HCT116 (cell line): ENCODE measurements around the gene ACSL5. TPM values are rescaled to one million over a fixed set of nuclear protein-coding genes. Genes with fewer than 3 reads are reported as not detected.

ENCODE experiments used
- ATAC-seq: fragments of 200-7000 bp; cut with Tn5 transposase; 2 replicates; pipeline ENCODE4 v1.9.1; 2020; ENCODE audit warnings: mild to moderate bottlenecking, moderate library complexity
- BruUV-seq: library from RNA; stranded (reverse); fragments of 400-500 nt; replicated peaks from 2 replicates; lab custom pipeline; 2021; lab: Mats Ljungman, UMichigan
- CTCF ChIA-PET: fragments of 300-600 bp; sonication (Branson Sonifier 250); formaldehyde crosslinking; loops from one replicate; lab custom pipeline; 2021; ENCODE audit warnings: antibody characterized with exemption; lab: Charles Lee
- POLR2A ChIA-PET: fragments of 300-600, 350-600 bp; sonication (Branson Sonifier 250); formaldehyde crosslinking; loops from one replicate; lab custom pipeline; 2021; ENCODE audit warnings: antibody characterized with exemption; lab: Charles Lee
- RAD21 ChIA-PET, 2 experiments: fragments of 300-600 bp; sonication (Branson Sonifier 250); formaldehyde crosslinking; loops; one replicate each; lab custom pipeline; 2023; ENCODE audit warnings: low total read pairs in 2 of 2; ENCODE audit not compliant: uncharacterized antibody in 2 of 2, unreplicated experiment in 2 of 2, low non-redundant PET in 1 of 2; lab: Charles Lee
- DNase-seq: peaks from one replicate; pipeline ENCODE4 v3.0.0-alpha.2; 2010; ENCODE audit warnings: low read depth, low spot score
- H2AFZ ChIP-seq: fragments of 200-600 bp; shearing (Covaris generic), sonication (generic); 2 replicates; pipeline ENCODE4 v1.6.1; 2017; ENCODE audit warnings: low read depth, mixed run types, mixed read lengths, antibody characterized with exemption, low read length; ENCODE audit not compliant: poor library complexity, severe bottlenecking
- H3K27ac ChIP-seq: 2 replicates; pipeline ENCODE4 v1.5.1; 2012; ENCODE audit warnings: low read depth, low read length
- H3K27me3 ChIP-seq: fragments of 200-600 bp; sonication (generic); 2 replicates; pipeline ENCODE4 v1.6.1; 2016; ENCODE audit warnings: mixed run types, low read length, mixed read lengths; ENCODE audit not compliant: insufficient read depth
- H3K36me3 ChIP-seq, 2 experiments: fragments of 200-500 bp in 1 of 2; fragments of 200-600 bp in 1 of 2; sonication (Bioruptor generic) in 1 of 2; sonication (generic) in 1 of 2; 2 replicates each; pipeline versions ENCODE4 v1.5.1 to v1.6.1; 2014 to 2016; ENCODE audit warnings: low read length in 2 of 2, inconsistent platforms in 1 of 2, mixed read lengths in 1 of 2, mixed run types in 1 of 2; ENCODE audit not compliant: insufficient read depth in 2 of 2, control insufficient read depth in 1 of 2
- H3K4me1 ChIP-seq, 2 experiments: fragments of 200-600 bp in 1 of 2; sonication (generic) in 1 of 2; 2 replicates each; pipeline versions ENCODE4 v1.5.1 to v1.6.1; 2012 to 2017; ENCODE audit warnings: low read length in 2 of 2, inconsistent platforms in 1 of 2, mild to moderate bottlenecking in 1 of 2, mixed read lengths in 1 of 2, mixed run types in 1 of 2, moderate library complexity in 1 of 2; ENCODE audit not compliant: insufficient read depth in 2 of 2, control insufficient read depth in 1 of 2
- H3K4me2 ChIP-seq: fragments of 200-600 bp; sonication (generic); 2 replicates; pipeline ENCODE4 v1.6.1; 2017; ENCODE audit warnings: mixed run types, low read length, mixed read lengths
- H3K4me3 ChIP-seq, 2 experiments: fragments of 200-600 bp in 1 of 2; sonication (generic) in 1 of 2; replicated peaks in 1 of 2; 2 replicates each; pipeline ENCODE4 v1.5.1; 2011 to 2016; ENCODE audit warnings: low read length in 2 of 2, control low read depth in 1 of 2, low read depth in 1 of 2, mild to moderate bottlenecking in 1 of 2, mixed read lengths in 1 of 2, mixed run types in 1 of 2
- H3K79me2 ChIP-seq: fragments of 200-600 bp; sonication (generic); 2 replicates; pipeline ENCODE4 v1.6.1; 2017; ENCODE audit warnings: mild to moderate bottlenecking, mixed run types, low read length, moderate library complexity, mixed read lengths; ENCODE audit not compliant: insufficient read depth
- H3K9ac ChIP-seq: fragments of 200-600 bp; sonication (generic); 2 replicates; pipeline ENCODE4 v1.6.1; 2016; ENCODE audit warnings: low read length, mixed read lengths
- H3K9me2 ChIP-seq: fragments of 200-600 bp; sonication (generic), shearing (Covaris generic); 2 replicates; pipeline ENCODE4 v1.6.1; 2017; ENCODE audit warnings: mixed run types, mild to moderate bottlenecking, moderate library complexity; ENCODE audit not compliant: insufficient read depth
- H3K9me3 ChIP-seq, 2 experiments: fragments of 200-500 bp in 1 of 2; fragments of 200-600 bp in 1 of 2; sonication (Bioruptor generic) in 1 of 2; sonication (generic) in 1 of 2; 2 replicates each; pipeline ENCODE4 v1.6.1; 2014 to 2017; ENCODE audit warnings: low read length in 2 of 2, mixed read lengths in 2 of 2, inconsistent platforms in 1 of 2, low read depth in 1 of 2, mild to moderate bottlenecking in 1 of 2, mixed run types in 1 of 2, moderate library complexity in 1 of 2; ENCODE audit not compliant: control insufficient read depth in 1 of 2, insufficient read depth in 1 of 2
- H4K20me1 ChIP-seq: fragments of 200-600 bp; sonication (generic), shearing (Covaris generic); 2 replicates; pipeline ENCODE4 v1.6.1; 2017; ENCODE audit warnings: mixed run types, mild to moderate bottlenecking, moderate library complexity; ENCODE audit not compliant: insufficient read depth
- CEBPB ChIP-seq: IDR thresholded peaks from 2 replicates; pipeline ENCODE4 v1.6.1; 2012; ENCODE audit warnings: low read depth
- EGR1 ChIP-seq: IDR thresholded peaks from 2 replicates; pipeline ENCODE4 v1.6.1; 2012; ENCODE audit warnings: low read depth
- EZH2 ChIP-seq: fragments of 200-600 bp; sonication (generic); IDR thresholded peaks from 2 replicates; pipeline ENCODE4 v1.6.1; 2017; ENCODE audit warnings: antibody characterized with exemption, mixed run types
- EZH2phosphoT487 ChIP-seq: fragments of 200-600 bp; IDR thresholded peaks from 2 replicates; pipeline ENCODE4 v1.6.1; 2018; ENCODE audit warnings: antibody characterized with exemption, borderline replicate concordance
- FOSL1 ChIP-seq: IDR thresholded peaks from 2 replicates; pipeline ENCODE4 v1.6.1; 2012; ENCODE audit warnings: low read depth
- POLR2A ChIP-seq: IDR thresholded peaks from 2 replicates; pipeline ENCODE4 v1.7.0; 2011; ENCODE audit warnings: borderline replicate concordance; ENCODE audit not compliant: insufficient read depth, insufficient read length; ENCODE audit errors: extremely low read depth
- POLR2AphosphoS5 ChIP-seq: IDR thresholded peaks from 2 replicates; pipeline ENCODE4 v1.6.1; 2011; ENCODE audit warnings: mild to moderate bottlenecking, low read depth, low read length, moderate library complexity
- RAD21 ChIP-seq: IDR thresholded peaks from 2 replicates; pipeline ENCODE4 v1.6.1; 2012; ENCODE audit warnings: low read depth, mild to moderate bottlenecking
- SP1 ChIP-seq: IDR thresholded peaks from 2 replicates; pipeline ENCODE4 v1.6.1; 2012; ENCODE audit warnings: low read depth
- SRF ChIP-seq: IDR thresholded peaks from 2 replicates; pipeline ENCODE4 v1.6.1; 2012; ENCODE audit warnings: low read depth
- YY1 ChIP-seq: IDR thresholded peaks from 2 replicates; pipeline ENCODE4 v1.6.1; 2011; ENCODE audit warnings: low read length, low read depth, moderate library complexity, mild to moderate bottlenecking; ENCODE audit not compliant: insufficient replicate concordance; ENCODE audit errors: extremely low read depth
- ZNF274 ChIP-seq: fragments of 200-500 bp; sonication (Bioruptor generic); IDR thresholded peaks from 2 replicates; pipeline ENCODE4 v1.6.1; 2014; ENCODE audit warnings: mild to moderate bottlenecking, low read depth, low read length, inconsistent platforms
- intact Hi-C: fragments of 100-400 bp; cut with micrococcal nuclease; formaldehyde crosslinking; loops from 2 replicates; pipeline ENCODE4 v1.10.0; 2022
- total RNA-seq: library from RNA; stranded (reverse); gene quantifications from one replicate; pipeline ENCODE4 v1.2.1, GENCODE V29; 2021; ENCODE audit not compliant: unreplicated experiment
- TF ChIP-seq, protein P1 (sequence below), 3 experiments: fragments of 200-600 bp in 1 of 3; sonication (generic) in 1 of 3; IDR thresholded peaks in 2 of 3; conservative IDR thresholded peaks in 1 of 3; 2 replicates each; pipeline ENCODE4 v1.5.1; 2012 to 2017; ENCODE audit warnings: low read depth in 2 of 3, low read length in 2 of 3, antibody characterized with exemption in 1 of 3, borderline replicate concordance in 1 of 3, control low read depth in 1 of 3, mild to moderate bottlenecking in 1 of 3, mixed read lengths in 1 of 3, mixed run types in 1 of 3, moderate library complexity in 1 of 3; ENCODE audit not compliant: insufficient read depth in 1 of 3

Gene ACSL5
- total RNA-seq, 1 experiment from 2014 or later, result 195 TPM

DNA sequence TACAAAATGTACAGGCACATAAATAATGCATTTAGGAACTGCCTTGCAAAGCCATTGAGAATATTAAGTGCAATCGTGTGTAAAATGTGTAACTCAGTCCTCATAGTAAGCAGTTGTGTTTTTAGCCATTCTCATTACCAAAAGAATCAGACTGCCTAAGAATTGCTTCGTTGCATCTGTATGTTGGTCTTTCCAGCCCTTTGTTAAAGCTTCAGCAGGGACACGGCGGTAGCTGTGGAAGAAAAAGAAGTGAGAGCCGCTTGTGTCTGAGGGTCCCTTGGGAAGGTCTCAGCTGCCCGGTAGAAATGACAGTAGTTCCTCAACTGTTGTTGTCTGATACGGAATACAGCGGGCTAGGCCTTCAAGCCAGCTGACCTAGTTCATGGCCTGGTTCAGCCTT lies 22.8 kb upstream of the ACSL5 start:
- no peaks in the 10 kb centered on the region for H3K36me3 ChIP-seq
- H2AFZ ChIP-seq, result no peak overlapping the region
- DNase-seq (no peak), ATAC-seq (no peak)
- ChIA-PET POLR2A (no interaction called here), RAD21 (no interaction called here), CTCF (no interaction called here)
- H3K4me1 ChIP-seq, result peaks cover 0 to 2% of the 10 kb centered on the region in 2 experiments; a peak in 1 of 4 replicates
- TF ChIP-seq YY1 (no peak), POLR2AphosphoS5 (no peak), SRF (no peak), EZH2phosphoT487 (no peak), RAD21 (no peak), EGR1 (no peak), POLR2A (no peak), CEBPB (no peak), FOSL1 (no peak), SP1 (no peak), EZH2 (no peak), ZNF274 (no peak)
- TF ChIP-seq, protein P1, sequence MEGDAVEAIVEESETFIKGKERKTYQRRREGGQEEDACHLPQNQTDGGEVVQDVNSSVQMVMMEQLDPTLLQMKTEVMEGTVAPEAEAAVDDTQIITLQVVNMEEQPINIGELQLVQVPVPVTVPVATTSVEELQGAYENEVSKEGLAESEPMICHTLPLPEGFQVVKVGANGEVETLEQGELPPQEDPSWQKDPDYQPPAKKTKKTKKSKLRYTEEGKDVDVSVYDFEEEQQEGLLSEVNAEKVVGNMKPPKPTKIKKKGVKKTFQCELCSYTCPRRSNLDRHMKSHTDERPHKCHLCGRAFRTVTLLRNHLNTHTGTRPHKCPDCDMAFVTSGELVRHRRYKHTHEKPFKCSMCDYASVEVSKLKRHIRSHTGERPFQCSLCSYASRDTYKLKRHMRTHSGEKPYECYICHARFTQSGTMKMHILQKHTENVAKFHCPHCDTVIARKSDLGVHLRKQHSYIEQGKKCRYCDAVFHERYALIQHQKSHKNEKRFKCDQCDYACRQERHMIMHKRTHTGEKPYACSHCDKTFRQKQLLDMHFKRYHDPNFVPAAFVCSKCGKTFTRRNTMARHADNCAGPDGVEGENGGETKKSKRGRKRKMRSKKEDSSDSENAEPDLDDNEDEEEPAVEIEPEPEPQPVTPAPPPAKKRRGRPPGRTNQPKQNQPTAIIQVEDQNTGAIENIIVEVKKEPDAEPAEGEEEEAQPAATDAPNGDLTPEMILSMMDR (IDR thresholded peaks at IDR 0.05 in 2 of 3, conservative IDR thresholded peaks at IDR 0.05 in 1 of 3; ENCODE audit: borderline replicate concordance in 1 of 3, insufficient read depth in 1 of 3, low read depth in 2 of 3, low read length in 2 of 3), result no peak
- H4K20me1 ChIP-seq, result no peaks in the 10 kb centered on the region
- no peaks in the 10 kb centered on the region for H3K9me2 ChIP-seq
- intact Hi-C loops, result no loop called here
- no peak overlapping the region for H3K4me2 ChIP-seq
- no peak overlapping the region for H3K27ac ChIP-seq
- no peak overlapping the region for H3K9ac ChIP-seq
- H3K79me2 ChIP-seq, result no peaks in the 10 kb centered on the region
- no peak overlapping the region for H3K4me3 ChIP-seq
- no peaks in the 10 kb centered on the region for H3K9me3 ChIP-seq
- no peaks in the 10 kb centered on the region for H3K27me3 ChIP-seq
- BruUV-seq, result no TSS peak
